Neutrophil (primary cell): Measurements from ENCODE around the gene ERICH6.
A peak's percentile ranks its signal among the peaks of the same experiment; 100 is the strongest.

Experiments used
- H3K27ac ChIP-seq: fragments of 200-600 bp; sonication (generic); 2 replicates; pipeline ENCODE4 v1.5.1; 2016; ENCODE audit warnings: mild to moderate bottlenecking, moderate library complexity
- H3K27me3 ChIP-seq: fragments of 200-600 bp; sonication (generic); 2 replicates; pipeline ENCODE4 v1.6.0; 2016; ENCODE audit warnings: mild to moderate bottlenecking
- H3K36me3 ChIP-seq: fragments of 200-600 bp; sonication (generic); 2 replicates; pipeline ENCODE4 v1.5.1; 2017
- H3K4me1 ChIP-seq, 2 experiments: fragments of 200-600 bp in 1 of 2; sonication (generic) in 1 of 2; 1 replicate in 1 of 2; 2 replicates in 1 of 2; pipeline versions ENCODE4 v1.5.1 to v1.6.1; 2013 to 2016; ENCODE audit warnings: low read depth in 1 of 2, low read length in 1 of 2, mild to moderate bottlenecking in 1 of 2, moderate library complexity in 1 of 2; ENCODE audit not compliant: control insufficient read depth in 1 of 2, insufficient read depth in 1 of 2
- H3K4me3 ChIP-seq, 2 experiments: fragments of 200-600 bp in 1 of 2; sonication (generic) in 1 of 2; 1 replicate in 1 of 2; 2 replicates in 1 of 2; pipeline ENCODE4 v1.5.1; 2013 to 2016; ENCODE audit warnings: low read depth in 1 of 2, low read length in 1 of 2, mild to moderate bottlenecking in 1 of 2, moderate library complexity in 1 of 2
- H3K9me3 ChIP-seq: fragments of 200-600 bp; sonication (generic); 2 replicates; pipeline ENCODE4 v1.5.1; 2016
- TF ChIP-seq, protein P1 (sequence below): fragments of 200-600 bp; sonication (generic); IDR thresholded peaks from 2 replicates; pipeline ENCODE4 v1.5.1; 2016; ENCODE audit warnings: antibody characterized with exemption

Gene ERICH6

DNA sequence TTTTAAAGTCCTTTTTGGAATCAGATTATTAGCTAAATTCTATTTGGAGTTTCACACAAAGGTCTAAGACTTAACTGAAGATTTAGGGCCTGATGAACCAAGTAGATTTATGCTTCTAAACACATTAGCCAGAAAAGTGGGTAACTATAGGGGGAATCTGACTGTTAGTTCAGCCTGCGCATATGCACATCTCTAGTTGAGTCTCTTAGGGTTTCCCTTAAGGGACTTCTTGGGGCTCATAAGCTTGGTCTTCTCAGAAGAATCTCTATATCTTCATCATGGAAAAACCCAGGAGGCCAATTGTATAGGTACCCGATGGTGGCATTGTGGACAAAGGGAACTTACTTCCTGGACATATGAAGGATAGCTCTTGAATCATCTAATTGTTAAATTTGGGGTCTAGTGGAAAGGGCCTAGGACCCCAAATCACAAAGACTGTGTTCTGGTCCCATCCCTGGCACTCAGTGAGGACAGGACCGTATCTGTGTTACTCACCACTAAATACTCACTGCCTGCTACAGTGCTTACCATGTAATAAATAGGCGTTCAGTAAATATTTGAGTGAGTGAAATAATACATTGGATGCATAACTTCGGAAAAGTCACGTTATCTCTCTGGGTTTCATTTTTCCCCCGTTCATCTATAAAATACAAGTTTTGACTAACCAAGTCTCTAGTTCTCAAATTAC, 83.6 kb downstream of the ERICH6 start:
- Histone ChIP-seq H3K9me3 (no peaks in the 10 kb centered on the region), H3K36me3 (peaks cover 37% of the 10 kb centered on the region), H3K4me1 (no peaks in the 10 kb centered on the region), H3K4me3 (no peak overlapping the region), H3K27ac (peak overlapping the region; percentile 18), H3K27me3 (no peaks in the 10 kb centered on the region)
- TF ChIP-seq, protein P1, sequence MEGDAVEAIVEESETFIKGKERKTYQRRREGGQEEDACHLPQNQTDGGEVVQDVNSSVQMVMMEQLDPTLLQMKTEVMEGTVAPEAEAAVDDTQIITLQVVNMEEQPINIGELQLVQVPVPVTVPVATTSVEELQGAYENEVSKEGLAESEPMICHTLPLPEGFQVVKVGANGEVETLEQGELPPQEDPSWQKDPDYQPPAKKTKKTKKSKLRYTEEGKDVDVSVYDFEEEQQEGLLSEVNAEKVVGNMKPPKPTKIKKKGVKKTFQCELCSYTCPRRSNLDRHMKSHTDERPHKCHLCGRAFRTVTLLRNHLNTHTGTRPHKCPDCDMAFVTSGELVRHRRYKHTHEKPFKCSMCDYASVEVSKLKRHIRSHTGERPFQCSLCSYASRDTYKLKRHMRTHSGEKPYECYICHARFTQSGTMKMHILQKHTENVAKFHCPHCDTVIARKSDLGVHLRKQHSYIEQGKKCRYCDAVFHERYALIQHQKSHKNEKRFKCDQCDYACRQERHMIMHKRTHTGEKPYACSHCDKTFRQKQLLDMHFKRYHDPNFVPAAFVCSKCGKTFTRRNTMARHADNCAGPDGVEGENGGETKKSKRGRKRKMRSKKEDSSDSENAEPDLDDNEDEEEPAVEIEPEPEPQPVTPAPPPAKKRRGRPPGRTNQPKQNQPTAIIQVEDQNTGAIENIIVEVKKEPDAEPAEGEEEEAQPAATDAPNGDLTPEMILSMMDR = no peak

DNA sequence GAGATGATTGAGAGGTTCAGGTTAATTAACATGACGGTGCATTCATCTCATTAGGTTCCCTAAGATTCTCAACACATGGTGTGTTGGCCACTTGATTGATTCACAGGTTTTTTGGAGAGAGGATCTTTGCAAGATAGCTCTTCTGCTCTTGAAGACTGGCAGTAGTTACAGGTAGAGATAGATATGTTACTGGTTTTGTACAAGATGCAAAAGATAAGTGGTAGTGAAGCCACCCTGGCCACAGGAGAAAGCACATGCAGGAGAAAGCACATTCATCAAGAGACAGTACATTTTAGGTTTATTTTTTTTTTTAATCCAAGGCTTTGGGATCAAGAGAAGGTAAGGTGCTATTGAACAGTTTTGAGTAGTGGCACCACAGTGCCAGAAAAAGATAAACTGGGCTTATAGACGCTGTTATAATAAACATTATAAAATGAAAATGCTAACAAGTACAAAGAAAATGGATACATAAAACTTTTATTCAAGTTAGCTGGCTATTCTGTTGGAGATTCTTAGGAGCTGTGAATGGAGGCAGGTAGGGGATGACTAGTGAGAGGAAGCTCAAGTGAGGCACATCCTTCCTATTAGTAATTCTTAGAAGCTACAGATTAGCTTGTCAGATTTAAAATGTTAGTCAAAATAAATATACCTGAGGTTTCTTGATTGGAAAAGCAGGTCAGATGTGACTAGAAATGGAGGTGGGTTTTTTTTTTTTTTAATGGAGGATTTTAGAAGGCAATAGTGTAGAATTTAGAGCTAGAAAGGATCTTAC, 89.8 kb downstream of the ERICH6 start:
- peaks cover 21% of the 10 kb centered on the region for H3K36me3 ChIP-seq
- H3K27ac ChIP-seq = no peak overlapping the region
- no peaks in the 10 kb centered on the region for H3K27me3 ChIP-seq
- TF ChIP-seq, protein P1 = no peak
- H3K9me3 ChIP-seq = no peaks in the 10 kb centered on the region
- no peak overlapping the region for H3K4me3 ChIP-seq
- H3K4me1 ChIP-seq = peaks cover 11 to 21% of the 10 kb centered on the region in 2 experiments

DNA sequence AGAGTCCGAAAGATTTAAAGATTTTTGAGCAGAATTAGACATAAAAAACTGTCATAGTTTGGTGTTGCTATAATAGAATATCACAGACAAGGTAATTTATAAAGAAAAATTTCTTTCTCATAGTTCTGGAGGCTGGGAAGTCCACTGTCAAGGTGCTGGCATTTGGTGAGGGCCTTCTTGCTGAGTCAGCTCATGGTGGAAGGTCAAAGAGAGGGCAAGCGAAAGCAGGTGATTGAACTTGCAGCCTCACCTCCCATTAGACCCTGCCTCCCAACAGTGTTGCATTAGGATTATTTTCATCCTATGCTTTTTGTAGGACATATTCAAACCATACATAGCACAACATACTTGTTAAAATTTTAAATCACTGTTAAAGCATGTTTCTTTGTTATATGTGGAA, 90.7 kb downstream of the ERICH6 start:
- Histone ChIP-seq H3K4me1 (peaks cover 11 to 21% of the 10 kb centered on the region in 2 experiments), H3K27ac (peak overlapping the region; percentile 24), H3K36me3 (peaks cover 14% of the 10 kb centered on the region), H3K9me3 (no peaks in the 10 kb centered on the region), H3K4me3 (no peak overlapping the region), H3K27me3 (no peaks in the 10 kb centered on the region)
- TF ChIP-seq, protein P1 = no peak

DNA sequence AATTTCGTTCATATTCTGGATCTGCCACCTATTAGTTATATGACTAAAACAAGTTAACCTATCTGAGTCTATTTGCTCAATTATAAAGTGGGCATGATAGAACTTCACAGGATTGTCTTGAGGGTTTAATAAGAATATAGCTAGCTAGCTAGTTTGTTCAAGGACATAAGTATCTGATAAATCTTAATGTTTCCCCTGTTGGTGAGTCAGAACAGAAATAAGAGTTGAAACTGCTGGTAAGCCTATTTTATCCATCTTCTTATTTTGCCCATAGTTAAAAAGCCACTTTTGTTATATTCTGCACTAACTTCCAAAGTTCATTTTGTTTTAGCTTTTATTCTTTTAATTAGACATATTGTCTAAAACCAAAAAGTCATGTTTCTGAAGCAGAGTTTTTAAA, 91.2 kb downstream of the ERICH6 start:
- no peak overlapping the region for H3K27ac ChIP-seq

DNA sequence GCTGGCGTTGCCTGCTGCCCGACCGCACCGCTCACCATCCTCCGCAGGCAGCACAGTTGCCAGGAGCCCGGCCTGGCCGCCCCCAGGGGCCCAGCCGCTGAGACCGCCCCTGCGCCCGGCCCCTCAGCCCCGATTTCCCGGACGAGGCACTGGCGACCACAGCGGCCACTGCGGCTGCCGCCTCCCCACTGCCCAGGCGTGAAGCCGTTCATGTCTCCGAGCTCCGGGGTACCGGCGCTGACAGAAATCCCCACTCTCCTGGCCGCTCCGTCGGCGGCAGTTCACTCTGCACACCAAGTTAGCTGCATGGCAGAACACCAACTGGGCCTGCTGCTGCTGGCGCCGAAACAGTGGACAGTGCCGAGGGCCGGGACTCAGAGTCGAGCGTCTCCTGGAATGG, 92.1 kb downstream of the ERICH6 start:
- Histone ChIP-seq H3K4me1 (peaks cover 21 to 29% of the 10 kb centered on the region in 2 experiments), H3K9me3 (no peaks in the 10 kb centered on the region), H3K4me3 (no peak overlapping the region), H3K27ac (no peak overlapping the region), H3K36me3 (peaks cover 12% of the 10 kb centered on the region), H3K27me3 (no peaks in the 10 kb centered on the region)
- TF ChIP-seq, protein P1 = no peak

More for the DNA sequence above, 91.2 kb downstream of the ERICH6 start:
- Histone ChIP-seq H3K4me1 (peaks cover 13 to 21% of the 10 kb centered on the region in 2 experiments), H3K9me3 (no peaks in the 10 kb centered on the region), H3K36me3 (peaks cover 14% of the 10 kb centered on the region), H3K27me3 (no peaks in the 10 kb centered on the region), H3K4me3 (no peak overlapping the region)
- TF ChIP-seq, protein P1 = no peak
